ENCODE results near the gene CLDN6. TPM values are rescaled to one million over a fixed set of nuclear protein-coding genes. Genes with fewer than 3 reads are reported as not detected.

The CLDN6 gene
- total and polyA plus RNA-seq, 9 of the 15 experiments (the other 6 are each of a cell fraction or from before 2014, with no cell fraction given): 0.22 to 0.75 (median 0.38) TPM; not detected in 3

- TF ChIP-seq SNAPC5 (CRISPR knock-in tag; IDR thresholded peaks at IDR 0.05) (no peak), SPI1 (IDR thresholded peaks at IDR 0.05; ENCODE audit: borderline replicate concordance, low read depth, low read length) (no peak), ZFP30 (CRISPR knock-in tag; IDR thresholded peaks at IDR 0.05; ENCODE audit: borderline replicate concordance) (no peak), NR2F6 (CRISPR knock-in tag; IDR thresholded peaks at IDR 0.05) (no peak), RERE (CRISPR knock-in tag; IDR thresholded peaks at IDR 0.05; ENCODE audit: borderline replicate concordance) (no peak), FOXK2 (conservative IDR thresholded peaks at IDR 0.05 in 1 of 2, IDR thresholded peaks at IDR 0.05 in 1 of 2; ENCODE audit: low read depth in 2 of 2) (no peak), ELF2 (CRISPR knock-in tag; IDR thresholded peaks at IDR 0.05) (no peak), CHD2 (IDR thresholded peaks at IDR 0.05; ENCODE audit: low read depth, low read length) (peak; percentile 91), BRD4 (IDR thresholded peaks at IDR 0.05) (no peak), TCF7 (IDR thresholded peaks at IDR 0.05; ENCODE audit: borderline replicate concordance) (no peak), BCOR (IDR thresholded peaks at IDR 0.05) (peak; percentile 69; the same call in 1 of the 2 replicates), KHSRP (IDR thresholded peaks at IDR 0.05) (no peak), SNIP1 (IDR thresholded peaks at IDR 0.05; ENCODE audit: low read depth) (no peak), UBTF (IDR thresholded peaks at IDR 0.05; ENCODE audit: borderline replicate concordance in 1 of 2, low read depth in 2 of 2, low read length in 2 of 2) (no peak), GMEB1 (CRISPR knock-in tag; IDR thresholded peaks at IDR 0.05) (no peak), HMBOX1 (IDR thresholded peaks at IDR 0.05) (no peak), PRMT5 (CRISPR knock-in tag; IDR thresholded peaks at IDR 0.05) (no peak), TAL1 (IDR thresholded peaks at IDR 0.05) (no peak; the same call in 1 of the 2 replicates), NCOA1 (IDR thresholded peaks at IDR 0.05; ENCODE audit: low read depth) (no peak)
Observed at GRCh38 chr16:3003582-3004270, 14.3 kb downstream of the CLDN6 start (continued).

All from K562 (cell line).